WI38 (cell line): Measurements from ENCODE around the gene TMC6.

Source experiments
- H3K4me3 ChIP-seq: 2 replicates; pipeline ENCODE4 v1.5.1; 2011; ENCODE audit warnings: low read depth, mild to moderate bottlenecking, control low read depth, low read length
- TF ChIP-seq, protein P1 (sequence below): IDR thresholded peaks from 2 replicates; pipeline ENCODE4 v1.5.1; 2012; ENCODE audit warnings: low read depth, mild to moderate bottlenecking, control low read depth, low read length

Gene TMC6

DNA sequence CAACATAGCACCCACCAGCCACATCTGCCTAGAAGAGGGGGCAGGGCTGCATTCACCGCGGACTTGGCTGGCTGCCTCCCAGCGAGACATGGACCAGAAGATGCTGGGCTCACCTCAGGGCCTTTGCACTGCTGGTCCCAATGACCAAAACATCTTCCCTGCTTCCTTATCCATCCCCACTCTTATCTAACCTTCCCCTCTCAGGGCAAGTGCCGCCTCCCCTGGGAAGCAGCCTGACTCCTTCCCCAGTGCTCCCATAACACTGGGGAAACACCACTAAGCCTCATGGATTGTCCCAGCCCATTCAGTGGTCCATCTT is 5.7 kb downstream of the TMC6 start:
- TF ChIP-seq, protein P1, sequence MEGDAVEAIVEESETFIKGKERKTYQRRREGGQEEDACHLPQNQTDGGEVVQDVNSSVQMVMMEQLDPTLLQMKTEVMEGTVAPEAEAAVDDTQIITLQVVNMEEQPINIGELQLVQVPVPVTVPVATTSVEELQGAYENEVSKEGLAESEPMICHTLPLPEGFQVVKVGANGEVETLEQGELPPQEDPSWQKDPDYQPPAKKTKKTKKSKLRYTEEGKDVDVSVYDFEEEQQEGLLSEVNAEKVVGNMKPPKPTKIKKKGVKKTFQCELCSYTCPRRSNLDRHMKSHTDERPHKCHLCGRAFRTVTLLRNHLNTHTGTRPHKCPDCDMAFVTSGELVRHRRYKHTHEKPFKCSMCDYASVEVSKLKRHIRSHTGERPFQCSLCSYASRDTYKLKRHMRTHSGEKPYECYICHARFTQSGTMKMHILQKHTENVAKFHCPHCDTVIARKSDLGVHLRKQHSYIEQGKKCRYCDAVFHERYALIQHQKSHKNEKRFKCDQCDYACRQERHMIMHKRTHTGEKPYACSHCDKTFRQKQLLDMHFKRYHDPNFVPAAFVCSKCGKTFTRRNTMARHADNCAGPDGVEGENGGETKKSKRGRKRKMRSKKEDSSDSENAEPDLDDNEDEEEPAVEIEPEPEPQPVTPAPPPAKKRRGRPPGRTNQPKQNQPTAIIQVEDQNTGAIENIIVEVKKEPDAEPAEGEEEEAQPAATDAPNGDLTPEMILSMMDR: no peak
- no peak overlapping the region for H3K4me3 ChIP-seq

DNA sequence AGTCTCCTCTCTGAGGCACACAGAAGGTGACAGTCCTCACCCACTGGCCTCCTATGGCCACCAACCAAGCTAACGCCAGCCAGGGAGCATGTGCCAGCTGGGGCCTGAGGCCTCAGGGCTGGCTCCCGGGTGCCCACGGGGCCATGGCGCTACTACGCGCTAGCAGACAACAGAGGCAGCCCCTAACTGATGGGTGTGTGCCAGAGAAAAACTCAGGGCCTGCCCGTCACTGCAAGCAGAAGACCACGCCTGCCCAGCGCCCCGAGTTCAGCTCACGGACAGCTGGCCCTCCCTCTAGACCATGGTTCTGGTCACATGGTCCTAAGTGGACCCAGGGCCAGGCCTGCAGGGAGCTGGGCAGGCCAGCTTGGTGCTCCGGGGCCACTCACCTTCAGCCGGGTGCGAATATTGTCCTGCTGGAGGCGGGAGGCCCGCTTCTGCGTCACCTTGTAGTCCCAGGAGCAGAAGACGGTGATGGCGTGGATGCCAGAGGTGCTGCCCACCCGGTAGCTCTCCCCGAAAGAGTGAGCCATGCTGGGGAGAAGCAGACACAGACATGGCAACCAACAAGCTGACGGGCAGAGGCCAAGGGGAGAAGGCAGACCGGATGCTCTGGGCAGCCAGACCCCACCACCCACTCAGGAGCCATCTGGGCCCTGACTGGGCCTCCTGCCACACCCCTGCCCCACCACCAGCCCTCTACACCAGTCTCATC is 6.2 kb downstream of the TMC6 start:
- no peak overlapping the region for H3K4me3 ChIP-seq
- TF ChIP-seq, protein P1: no peak

DNA sequence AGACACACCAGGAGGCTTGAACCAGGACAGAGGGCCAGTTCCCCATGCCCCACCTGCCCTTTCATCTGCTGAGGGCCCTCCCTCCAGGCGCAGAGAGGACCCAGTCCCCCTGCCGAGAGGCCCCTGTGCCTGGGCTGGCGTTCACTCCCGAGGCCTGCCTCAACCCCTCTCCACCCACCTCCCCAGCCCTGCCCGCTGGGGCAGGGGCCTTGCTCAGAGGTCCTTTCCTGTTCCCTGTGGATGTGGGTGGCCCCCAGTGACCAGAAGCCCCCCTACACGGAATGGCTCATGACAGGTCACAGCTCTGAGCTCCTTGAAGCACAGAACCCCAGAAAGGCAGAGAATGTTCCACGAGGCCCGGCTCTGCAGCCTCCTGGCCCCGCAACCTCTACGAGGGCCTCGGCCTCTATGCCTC is 6.7 kb downstream of the TMC6 start:
- no peak overlapping the region for H3K4me3 ChIP-seq
- TF ChIP-seq, protein P1: no peak

DNA sequence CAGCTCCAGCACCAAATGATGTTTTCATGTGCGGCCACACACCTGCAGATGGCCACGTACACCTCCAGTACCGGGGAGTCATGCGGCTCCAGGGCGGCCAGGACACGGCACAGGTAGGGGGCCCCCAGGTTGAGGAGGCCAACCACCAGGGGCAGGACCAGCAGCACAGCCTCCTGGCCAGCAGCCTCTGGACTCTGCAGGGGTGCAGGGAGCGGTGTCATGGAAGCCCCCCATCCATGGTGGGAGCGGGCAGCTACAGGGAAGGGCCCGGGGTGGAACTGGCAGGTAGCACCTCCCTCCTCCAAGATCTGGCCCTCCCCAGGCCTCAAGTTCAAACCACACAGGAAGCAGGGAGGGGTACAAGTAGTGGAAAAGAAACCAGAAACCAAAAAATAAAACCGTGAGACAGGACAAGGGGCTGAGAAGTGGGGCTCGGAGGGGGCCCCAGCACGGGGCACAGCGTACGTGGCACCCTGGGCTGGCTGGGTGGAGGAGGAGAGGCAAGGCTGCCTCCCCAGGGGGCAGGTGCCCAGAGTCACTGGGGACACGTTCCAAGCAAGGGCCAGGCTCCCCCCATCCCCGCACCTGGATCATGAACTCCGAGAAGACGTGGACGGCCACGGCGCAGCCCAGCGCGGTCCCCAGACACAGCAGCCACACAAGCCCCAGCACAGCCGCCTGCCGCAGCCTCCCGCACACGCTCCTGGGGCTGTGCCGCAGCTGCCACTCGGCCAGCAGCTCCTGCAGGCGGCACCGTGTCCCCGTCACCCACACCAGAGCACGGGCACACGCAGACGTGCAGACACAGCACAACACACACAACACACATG is 7.4 kb downstream of the TMC6 start:
- TF ChIP-seq, protein P1: no peak
- no peak overlapping the region for H3K4me3 ChIP-seq

DNA sequence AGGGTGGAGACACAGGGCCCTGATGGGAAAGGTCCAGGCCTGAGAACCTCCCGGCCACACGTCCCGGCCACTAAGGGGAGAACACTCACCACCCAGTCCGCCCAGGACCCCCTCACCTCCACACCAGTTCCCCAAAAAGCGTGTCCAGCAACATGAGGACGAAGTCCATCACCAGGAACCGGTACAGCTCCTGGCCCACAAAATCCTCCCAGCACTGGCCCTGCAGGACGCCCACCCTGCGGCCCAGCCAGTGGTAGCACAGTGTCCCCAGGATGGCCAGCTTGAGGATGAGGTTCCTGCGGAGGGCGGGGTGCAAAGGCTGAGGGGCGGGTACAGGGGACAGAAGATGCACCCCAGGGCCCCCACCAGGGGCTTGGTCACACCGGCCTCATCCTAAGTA is 8.0 kb downstream of the TMC6 start:
- H3K4me3 ChIP-seq: no peak overlapping the region
- TF ChIP-seq, protein P1: no peak

DNA sequence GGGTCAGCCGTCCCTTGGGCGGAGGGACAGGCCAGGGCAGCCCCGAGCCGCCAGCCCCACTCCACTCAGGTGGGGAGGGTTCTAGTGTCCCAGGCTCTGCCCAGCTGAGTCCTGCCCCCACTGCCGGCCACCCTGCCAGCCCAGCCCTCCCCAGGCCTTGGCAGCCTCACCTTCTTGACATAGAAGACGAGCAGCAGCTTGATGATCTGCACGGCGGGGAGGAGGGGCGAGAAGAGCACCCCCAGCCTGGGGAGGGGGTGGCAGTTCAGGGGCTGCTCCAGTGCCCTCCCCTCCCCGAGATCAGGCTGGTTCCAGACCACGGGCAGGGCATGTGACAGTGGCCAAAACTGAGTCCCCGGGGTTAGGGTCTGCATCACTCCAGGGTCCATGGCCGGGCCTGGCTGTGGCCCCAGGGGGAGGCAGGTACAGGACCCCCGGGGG is 9.7 kb downstream of the TMC6 start:
- TF ChIP-seq, protein P1: no peak

More for the DNA sequence above, 9.7 kb downstream of the TMC6 start:
- H3K4me3 ChIP-seq: no peak overlapping the region
